ENCODE measurements around the gene UTP4.
A peak's percentile ranks its signal among the peaks of the same experiment; 100 is the strongest.

The UTP4 gene

GRCh38 chr16:69132424-69133252, at the start of gene UTP4, which contains the start of gene CHTF8:
Gene UTP4, plus strand, starts transcription at chr16:69132649. Its CDS starts 811 bp downstream, at chr16:69133460.
Gene CHTF8, minus strand, starts transcription at chr16:69132588. Its CDS starts 11,130 bp downstream, at chr16:69121458.
- DNase-seq (ENCODE audit: low spot score) = peak; percentile 89

- no peak for DNase-seq (ENCODE audit: low spot score)
Observed at GRCh38 chr16:69083306-69083941, 49.0 kb upstream of the UTP4 start.

GRCh38 chr16:69084289-69084688, 48.2 kb upstream of the UTP4 start:
- DNase-seq (ENCODE audit: low spot score) = no peak

- no peak for DNase-seq (ENCODE audit: low spot score)
Observed at GRCh38 chr16:69085032-69085695, 47.3 kb upstream of the UTP4 start.

GRCh38 chr16:69087161-69087581, 45.3 kb upstream of the UTP4 start:
- DNase-seq (ENCODE audit: low spot score) = no peak

- no peak for DNase-seq (ENCODE audit: low spot score)
Observed at GRCh38 chr16:69088684-69089083, 43.8 kb upstream of the UTP4 start.

- peak; percentile 27 for DNase-seq (ENCODE audit: low spot score)
Observed at GRCh38 chr16:69089091-69089910, 43.1 kb upstream of the UTP4 start.

GRCh38 chr16:69093974-69094373, 38.5 kb upstream of the UTP4 start:
- DNase-seq (ENCODE audit: low spot score) = no peak

GRCh38 chr16:69094501-69094900, 37.9 kb upstream of the UTP4 start:
- no peak for DNase-seq (ENCODE audit: low spot score)

GRCh38 chr16:69095193-69095592, 37.3 kb upstream of the UTP4 start:
- no peak for DNase-seq (ENCODE audit: low spot score)

GRCh38 chr16:69100071-69100691, 32.3 kb upstream of the UTP4 start:
- no peak for DNase-seq (ENCODE audit: low spot score)

- peak; percentile 53 for DNase-seq (ENCODE audit: low spot score)
Observed at GRCh38 chr16:69105501-69106361, 26.7 kb upstream of the UTP4 start, which contains the start of gene HAS3. Gene HAS3, plus strand, starts transcription at chr16:69105653. Its CDS starts 3,743 bp downstream, at chr16:69109396.

GRCh38 chr16:69106491-69107315, 25.7 kb upstream of the UTP4 start:
- no peak for DNase-seq (ENCODE audit: low spot score)

GRCh38 chr16:69107316-69107962, 25.0 kb upstream of the UTP4 start:
- DNase-seq (ENCODE audit: low spot score) = no peak

GRCh38 chr16:69108064-69108904, 24.2 kb upstream of the UTP4 start:
- DNase-seq (ENCODE audit: low spot score) = no peak

- no peak for DNase-seq (ENCODE audit: low spot score)
Observed at GRCh38 chr16:69108905-69109252, 23.6 kb upstream of the UTP4 start.

- DNase-seq (ENCODE audit: low spot score) = no peak
Observed at GRCh38 chr16:69109486-69110270, 22.8 kb upstream of the UTP4 start.

Measured in Ammon's horn (tissue), 1 donor.